ENCODE results near the gene RFC1. TPM values are rescaled to one million over a fixed set of nuclear protein-coding genes. Genes with fewer than 3 reads are reported as not detected.

Gene RFC1
- total and polyA plus RNA-seq, 10 donors, result 8.0 to 54.9 (median 41.8) TPM

GRCh38 chr4:39342731-39343130 is 23.4 kb downstream of the RFC1 start:
- WGBS, 5 donors, result 97 to 99% (median 98%) methylated on average over 7 of the region's 7 CpGs
- Histone ChIP-seq H3K4me1 (peaks cover 0 to 18% (median 1%) of the 10 kb centered on the region in 6 donors), H3K9me3 (no peaks in the 10 kb centered on the region), H3K27ac (peak overlapping the region in 1 of 8 donors; percentile 1), H3K36me3 (peaks cover 0 to 80% (median 19%) of the 10 kb centered on the region in 6 donors), H3K27me3 (replicated peaks in 1 of 7) (no peaks in the 10 kb centered on the region), H3K4me3 (no peak overlapping the region)
- no peak for TF ChIP-seq POLR2AphosphoS5 (IDR thresholded peaks at IDR 0.05)
- no peak for TF ChIP-seq POLR2A (IDR thresholded peaks at IDR 0.05)
- TF ChIP-seq CTCF (IDR thresholded peaks at IDR 0.05 in 8 of 11, conservative IDR thresholded peaks at IDR 0.05 in 3 of 11), result no peak
- intact Hi-C loops (cut with DNase I; ENCODE audit: low total_unique reads), result no loop called here
- no peak for DNase-seq

GRCh38 chr4:39341075-39341725 is 25.0 kb downstream of the RFC1 start:
- Histone ChIP-seq H3K9me3 (no peaks in the 10 kb centered on the region), H3K27ac (peak overlapping the region in 1 of 8 donors; percentile 38), H3K4me1 (peaks cover 0 to 16% (median 1%) of the 10 kb centered on the region in 6 donors), H3K27me3 (replicated peaks in 1 of 7) (no peaks in the 10 kb centered on the region), H3K36me3 (peaks cover 0 to 69% (median 17%) of the 10 kb centered on the region in 6 donors), H3K4me3 (no peak overlapping the region)
- TF ChIP-seq POLR2AphosphoS5 (IDR thresholded peaks at IDR 0.05) (no peak), CTCF (IDR thresholded peaks at IDR 0.05 in 8 of 11, conservative IDR thresholded peaks at IDR 0.05 in 3 of 11) (no peak), POLR2A (IDR thresholded peaks at IDR 0.05) (no peak)
- 82 to 90% (median 84%) methylated on average over 8 of the region's 8 CpGs for WGBS, 5 donors
- intact Hi-C loops (cut with DNase I; ENCODE audit: low total_unique reads), result no loop called here
- no peak for DNase-seq

- peaks cover 0 to 60% (median 14%) of the 10 kb centered on the region in 6 donors for H3K36me3 ChIP-seq
- H3K27me3 ChIP-seq (replicated peaks in 1 of 7), result no peaks in the 10 kb centered on the region
- H3K4me3 ChIP-seq, result no peak overlapping the region
- no peaks in the 10 kb centered on the region for H3K9me3 ChIP-seq
- TF ChIP-seq POLR2A (IDR thresholded peaks at IDR 0.05) (no peak), POLR2AphosphoS5 (IDR thresholded peaks at IDR 0.05) (no peak), CTCF (IDR thresholded peaks at IDR 0.05 in 8 of 11, conservative IDR thresholded peaks at IDR 0.05 in 3 of 11) (no peak)
- no peak for DNase-seq
- 97 to 100% (median 98%) methylated on average over 2 of the region's 2 CpGs for WGBS, 5 donors
- H3K4me1 ChIP-seq, result peaks cover 0 to 16% (median 1%) of the 10 kb centered on the region in 6 donors
- no peak overlapping the region for H3K27ac ChIP-seq
- intact Hi-C loops (cut with DNase I; ENCODE audit: low total_unique reads), result no loop called here
Measured at GRCh38 chr4:39339968-39340367, 26.2 kb downstream of the RFC1 start.

GRCh38 chr4:39337841-39338240 is 28.3 kb downstream of the RFC1 start:
- no peaks in the 10 kb centered on the region for H3K9me3 ChIP-seq

More at GRCh38 chr4:39337841-39338240, 28.3 kb downstream of the RFC1 start:
- Histone ChIP-seq H3K27ac (no peak overlapping the region), H3K4me3 (no peak overlapping the region), H3K27me3 (replicated peaks in 1 of 7) (no peaks in the 10 kb centered on the region), H3K36me3 (peaks cover 0 to 39% (median 5%) of the 10 kb centered on the region in 6 donors), H3K4me1 (peaks cover 0 to 18% (median 1%) of the 10 kb centered on the region in 6 donors)
- 93 to 98% (median 95%) methylated on average over 4 of the region's 4 CpGs for WGBS, 5 donors
- DNase-seq, result no peak
- no peak for TF ChIP-seq POLR2A (IDR thresholded peaks at IDR 0.05)
- TF ChIP-seq POLR2AphosphoS5 (IDR thresholded peaks at IDR 0.05), result no peak
- TF ChIP-seq CTCF (IDR thresholded peaks at IDR 0.05 in 8 of 11, conservative IDR thresholded peaks at IDR 0.05 in 3 of 11), result no peak
- intact Hi-C loops (cut with DNase I; ENCODE audit: low total_unique reads), result no loop called here

Data from spleen (tissue), 11 donors.